Endometrial microvascular endothelial cells (primary cell): ENCODE measurements around the gene ZNF618. TPM values are rescaled to one million over a fixed set of nuclear protein-coding genes. Genes with fewer than 3 reads are reported as not detected.

Experiments
- in situ Hi-C: cut with HindIII; loops from 2 replicates; pipeline ENCODE4 v1.10.0; 2017; ENCODE audit warnings: low sequenced_read_pairs, low pct_unique_long_range_greater_than_20kb; ENCODE audit errors: inconsistent ontology term
- total RNA-seq: library from RNA; depleted of rRNA; stranded (reverse); fragments of >200 nt; gene quantifications from one replicate; pipeline ENCODE4 v1.2.3, GENCODE V29; 2015; ENCODE audit errors: inconsistent ontology term

The ZNF618 gene
- total RNA-seq, 1 donor from 2014 or later, result 13.4 TPM

GRCh38 chr9:114003758-114004157 is 127.6 kb downstream of the ZNF618 start:
- in situ Hi-C loops, result no loop called here

GRCh38 chr9:114004221-114004716 is 128.2 kb downstream of the ZNF618 start:
- in situ Hi-C loops, result no loop called here

- in situ Hi-C loops, result no loop called here
These were observed 129.5 kb downstream of the ZNF618 start for GRCh38 chr9:114005371-114006154.

GRCh38 chr9:114006155-114006550 is 130.0 kb downstream of the ZNF618 start:
- in situ Hi-C loops, result no loop called here

GRCh38 chr9:114006931-114007691 is 131.0 kb downstream of the ZNF618 start:
- in situ Hi-C loops, result no loop called here

- in situ Hi-C loops, result no loop called here
These were observed 132.0 kb downstream of the ZNF618 start for GRCh38 chr9:114007991-114008666.

- in situ Hi-C loops, result no loop called here
These were observed 132.7 kb downstream of the ZNF618 start for GRCh38 chr9:114008667-114009410.

GRCh38 chr9:114011313-114011712 is 135.2 kb downstream of the ZNF618 start:
- in situ Hi-C loops, result no loop called here

- in situ Hi-C loops, result no loop called here
These were observed 136.0 kb downstream of the ZNF618 start for GRCh38 chr9:114012126-114012525.

GRCh38 chr9:114014044-114014443 is 137.9 kb downstream of the ZNF618 start:
- in situ Hi-C loops, result no loop called here

- in situ Hi-C loops, result no loop called here
These were observed 139.5 kb downstream of the ZNF618 start for GRCh38 chr9:114015607-114016006.

- in situ Hi-C loops, result no loop called here
These were observed 140.0 kb downstream of the ZNF618 start for GRCh38 chr9:114016101-114016500.

GRCh38 chr9:114016629-114017423 is 140.7 kb downstream of the ZNF618 start:
- in situ Hi-C loops, result no loop called here

GRCh38 chr9:114017741-114018715 is 141.9 kb downstream of the ZNF618 start:
- in situ Hi-C loops, result no loop called here

- in situ Hi-C loops, result no loop called here
These were observed 145.5 kb downstream of the ZNF618 start for GRCh38 chr9:114021578-114021977.

- in situ Hi-C loops, result no loop called here
These were observed 147.9 kb downstream of the ZNF618 start for GRCh38 chr9:114023961-114024360.

GRCh38 chr9:114025196-114025753 is 149.2 kb downstream of the ZNF618 start:
- in situ Hi-C loops, result no loop called here
